ENCODE data around the gene PLIN3.

GRCh38 chr19:4873930-4874329 is 6.5 kb upstream of the PLIN3 start:
- TF ChIP-seq CTCF (IDR thresholded peaks at IDR 0.05; ENCODE audit: low read length) (no peak), EZH2 (IDR thresholded peaks at IDR 0.05; ENCODE audit: borderline replicate concordance, low read length) (no peak)

Measured in OCI-LY1 (cell line).